Endothelial cell of umbilical vein (primary cell): Measurements from ENCODE around the gene CACNA2D3. TPM values are rescaled to one million over a fixed set of nuclear protein-coding genes. Genes with fewer than 3 reads are reported as not detected.

Experiments used
- BruUV-seq: library from RNA; stranded (reverse); fragments of 400-500 nt; replicated peaks from 2 replicates; lab custom pipeline; 2021; lab: Mats Ljungman, UMichigan
- CTCF ChIA-PET: fragments of 300-600, 350-600 bp; sonication (Branson Sonifier 250); formaldehyde crosslinking; loops from one replicate; lab custom pipeline; 2021; ENCODE audit warnings: antibody characterized with exemption, inconsistent platforms; lab: Charles Lee
- POLR2A ChIA-PET: fragments of 300-600, 350-600 bp; sonication (Branson Sonifier 250); formaldehyde crosslinking; loops from one replicate; lab custom pipeline; 2021; ENCODE audit warnings: antibody characterized with exemption, inconsistent platforms; lab: Charles Lee
- DNase-seq: peaks from one replicate; pipeline ENCODE4 v3.0.0-alpha.2; 2011; ENCODE audit warnings: low read depth, low spot score
- FAIRE-seq: peaks from 2 replicates; lab custom pipeline; 2011; peaks lifted over from hg19 to GRCh38; lab: Jason Lieb, UNC
- H2AFZ ChIP-seq: 2 replicates; pipeline ENCODE4 v1.6.0; 2012; ENCODE audit warnings: low read depth, low read length, control low read depth, inconsistent platforms
- H3K27ac ChIP-seq: 2 replicates; pipeline ENCODE4 v1.5.1; 2011; ENCODE audit warnings: low read depth, mild to moderate bottlenecking, control low read depth, low read length, moderate library complexity; ENCODE audit not compliant: insufficient read depth
- H3K27me3 ChIP-seq, 2 experiments: 2 replicates each; pipeline versions ENCODE4 v1.6.0 to v1.6.1; 2011; ENCODE audit warnings: low read length in 2 of 2, mixed read lengths in 1 of 2; ENCODE audit not compliant: control insufficient read depth in 2 of 2, insufficient read depth in 2 of 2
- H3K36me3 ChIP-seq, 2 experiments: 2 replicates in 1 of 2; 3 replicates in 1 of 2; pipeline ENCODE4 v1.5.1; 2011; ENCODE audit warnings: low read length in 2 of 2, mild to moderate bottlenecking in 1 of 2, moderate library complexity in 1 of 2; ENCODE audit not compliant: control insufficient read depth in 2 of 2, insufficient read depth in 2 of 2; ENCODE audit errors: extremely low read depth in 1 of 2
- H3K4me1 ChIP-seq: 3 replicates; pipeline ENCODE4 v1.5.1; 2011; ENCODE audit warnings: mild to moderate bottlenecking, low read length; ENCODE audit not compliant: control insufficient read depth, insufficient read depth; ENCODE audit errors: extremely low read depth
- H3K4me2 ChIP-seq: 2 replicates; pipeline ENCODE4 v1.6.1; 2011; ENCODE audit warnings: low read length, control low read depth, mixed read lengths; ENCODE audit not compliant: insufficient read depth
- H3K4me3 ChIP-seq, 3 experiments: fragments of 200-600 bp in 1 of 3; sonication (generic), shearing (Covaris generic) in 1 of 3; replicated peaks in 1 of 3; 2 replicates each; pipeline ENCODE4 v1.5.1; 2011 to 2016; ENCODE audit warnings: control low read depth in 3 of 3, low read length in 3 of 3, mild to moderate bottlenecking in 2 of 3, inconsistent platforms in 1 of 3, low read depth in 1 of 3, moderate library complexity in 1 of 3; ENCODE audit not compliant: insufficient read depth in 1 of 3
- H3K79me2 ChIP-seq: 2 replicates; pipeline ENCODE4 v1.6.0; 2012; ENCODE audit warnings: low read length, inconsistent platforms; ENCODE audit not compliant: control insufficient read depth, insufficient read depth
- H3K9ac ChIP-seq: replicated peaks from 2 replicates; pipeline ENCODE3; 2011; ENCODE audit warnings: low read length, control low read depth; ENCODE audit not compliant: insufficient read depth; ENCODE audit errors: extremely low read depth
- H3K9me1 ChIP-seq: replicated peaks from 3 replicates; pipeline ENCODE4 v1.6.0; 2011; ENCODE audit warnings: mild to moderate bottlenecking, low read length; ENCODE audit not compliant: control insufficient read depth, insufficient read depth; ENCODE audit errors: extremely low read depth
- H3K9me3 ChIP-seq: replicated peaks from 2 replicates; pipeline ENCODE4 v1.5.1; 2012; ENCODE audit warnings: low read length, inconsistent platforms; ENCODE audit not compliant: control insufficient read depth, insufficient read depth
- H4K20me1 ChIP-seq: replicated peaks from 2 replicates; pipeline ENCODE3; 2011; ENCODE audit warnings: mild to moderate bottlenecking, low read length; ENCODE audit not compliant: control insufficient read depth, insufficient read depth; ENCODE audit errors: extremely low read depth
- EZH2 ChIP-seq: IDR thresholded peaks from 2 replicates; pipeline ENCODE4 v1.6.1; 2012; ENCODE audit warnings: borderline replicate concordance, low read depth, mild to moderate bottlenecking, moderate library complexity, low read length, inconsistent platforms; ENCODE audit not compliant: severe bottlenecking
- FOS ChIP-seq: IDR thresholded peaks from 2 replicates; pipeline ENCODE4 v1.6.1; 2011; ENCODE audit warnings: mild to moderate bottlenecking, low read length, moderate library complexity, borderline replicate concordance; ENCODE audit not compliant: insufficient read depth
- GATA2 ChIP-seq: IDR thresholded peaks from 2 replicates; pipeline ENCODE4 v1.7.0; 2011; ENCODE audit warnings: low read depth, mild to moderate bottlenecking, moderate library complexity, mixed read lengths, low read length; ENCODE audit not compliant: insufficient read length, insufficient read depth
- JUN ChIP-seq: IDR thresholded peaks from 2 replicates; pipeline ENCODE4 v1.6.1; 2011; ENCODE audit warnings: borderline replicate concordance, low read depth; ENCODE audit not compliant: insufficient read length, insufficient read depth
- MYC ChIP-seq: IDR thresholded peaks from one replicate; pipeline ENCODE4 v1.6.1; 2011; ENCODE audit warnings: mild to moderate bottlenecking, low read depth, low read length
- POLR2A ChIP-seq: IDR thresholded peaks from 2 replicates; pipeline ENCODE4 v1.6.1; 2012; ENCODE audit warnings: low read depth, mild to moderate bottlenecking, control low read depth, low read length
- POLR2AphosphoS5 ChIP-seq: IDR thresholded peaks from 2 replicates; pipeline ENCODE4 v1.6.1; 2012; ENCODE audit warnings: low read depth, mild to moderate bottlenecking, control low read depth, low read length, moderate library complexity; ENCODE audit not compliant: insufficient read depth
- dilution Hi-C: fragments of 300-500 bp; cut with MboI; formaldehyde crosslinking; loops from one replicate; pipeline ENCODE4 v1.15.0; 2019; ENCODE audit warnings: low sequenced_read_pairs; ENCODE audit not compliant: extremely low pct_ligation_motif_present
- intact Hi-C: fragments of 100-400 bp; cut with micrococcal nuclease; formaldehyde crosslinking; loops from one replicate; pipeline ENCODE4 v1.10.0; 2022
- polyA plus RNA-seq, 4 experiments: library from polyadenylated mRNA; depleted of rRNA in 3 of 4; stranded (reverse) in 3 of 4; unstranded in 1 of 4; fragments of >200 nt; gene quantifications; 2 replicates each; pipeline versions ENCODE4 v1.2.1 to v1.2.3, GENCODE V29; 2011 to 2012; ENCODE audit warnings: missing spikeins in 1 of 4
- total RNA-seq: library from RNA; stranded (reverse); gene quantifications from 2 replicates; pipeline ENCODE4 v1.2.3, GENCODE V29; 2021
- TF ChIP-seq, protein P1 (sequence below): IDR thresholded peaks from 2 replicates; pipeline ENCODE4 v1.6.1; 2011; ENCODE audit not compliant: insufficient read depth, insufficient read length
- TF ChIP-seq, protein P2 (sequence below), 2 donors: IDR thresholded peaks; 1 replicate in 1 of 2; 2 replicates in 1 of 2; pipeline ENCODE4 v1.5.1; 2011; ENCODE audit warnings: low read length in 2 of 2, mild to moderate bottlenecking in 2 of 2, moderate library complexity in 2 of 2, control low read depth in 1 of 2, inconsistent platforms in 1 of 2, low read depth in 1 of 2; ENCODE audit not compliant: insufficient read depth in 1 of 2; ENCODE audit errors: extremely low read depth in 1 of 2

CACNA2D3 gene
- total and polyA plus RNA-seq, 2 donors (not counting 3 experiments of a cell fraction or from before 2014, with no cell fraction given): not detected

DNA sequence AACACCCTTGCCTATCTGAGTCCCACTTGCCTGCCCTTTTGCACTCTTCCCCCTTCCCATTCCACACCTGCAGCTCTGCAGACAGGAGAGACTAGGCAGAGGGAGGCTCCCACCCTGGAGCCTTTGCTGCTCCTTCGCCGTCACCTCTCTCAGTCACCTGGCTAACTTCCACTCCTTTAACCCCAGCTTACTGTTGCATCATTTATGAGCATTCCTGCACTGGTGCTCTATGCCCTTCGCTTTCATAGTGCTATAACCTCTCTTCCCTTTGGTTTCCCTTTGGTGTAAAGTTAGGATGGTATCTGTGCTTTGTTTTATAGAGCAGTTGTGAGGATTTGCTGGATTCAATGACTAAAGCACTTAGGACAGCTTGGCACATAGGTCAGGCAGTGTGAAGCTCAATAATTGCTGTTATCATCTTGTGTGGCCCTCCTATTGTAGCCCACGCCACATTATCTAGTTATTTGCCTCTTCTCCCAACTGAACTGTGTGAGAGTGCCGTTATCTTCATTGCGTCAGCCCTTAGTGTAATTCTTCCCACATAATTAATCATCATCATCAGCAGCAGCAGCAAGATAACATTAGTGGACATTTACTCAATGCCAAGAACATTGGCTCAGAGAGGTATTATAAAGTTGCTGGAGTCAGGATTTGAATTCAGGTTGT lies 253.9 kb downstream of the CACNA2D3 start:
- Histone ChIP-seq H2AFZ (no peak overlapping the region), H3K79me2 (no peaks in the 10 kb centered on the region), H3K4me2 (no peak overlapping the region), H3K9me3 (peaks cover 3% of the 10 kb centered on the region), H3K36me3 (no peaks in the 10 kb centered on the region), H3K9ac (no peak overlapping the region), H3K27ac (no peak overlapping the region), H4K20me1 (no peaks in the 10 kb centered on the region), H3K4me3 (no peak overlapping the region), H3K9me1 (no peaks in the 10 kb centered on the region), H3K27me3 (no peaks in the 10 kb centered on the region), H3K4me1 (no peaks in the 10 kb centered on the region)
- no TSS peak for BruUV-seq
- ChIA-PET POLR2A (no interaction called here), CTCF (no interaction called here)
- DNase-seq (no peak), FAIRE-seq (no peak)
- TF ChIP-seq, protein P1, sequence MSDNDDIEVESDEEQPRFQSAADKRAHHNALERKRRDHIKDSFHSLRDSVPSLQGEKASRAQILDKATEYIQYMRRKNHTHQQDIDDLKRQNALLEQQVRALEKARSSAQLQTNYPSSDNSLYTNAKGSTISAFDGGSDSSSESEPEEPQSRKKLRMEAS: no peak
- no peak for TF ChIP-seq POLR2AphosphoS5
- no peak for TF ChIP-seq FOS
- no peak for TF ChIP-seq EZH2
- no peak for TF ChIP-seq JUN
- TF ChIP-seq, protein P2, sequence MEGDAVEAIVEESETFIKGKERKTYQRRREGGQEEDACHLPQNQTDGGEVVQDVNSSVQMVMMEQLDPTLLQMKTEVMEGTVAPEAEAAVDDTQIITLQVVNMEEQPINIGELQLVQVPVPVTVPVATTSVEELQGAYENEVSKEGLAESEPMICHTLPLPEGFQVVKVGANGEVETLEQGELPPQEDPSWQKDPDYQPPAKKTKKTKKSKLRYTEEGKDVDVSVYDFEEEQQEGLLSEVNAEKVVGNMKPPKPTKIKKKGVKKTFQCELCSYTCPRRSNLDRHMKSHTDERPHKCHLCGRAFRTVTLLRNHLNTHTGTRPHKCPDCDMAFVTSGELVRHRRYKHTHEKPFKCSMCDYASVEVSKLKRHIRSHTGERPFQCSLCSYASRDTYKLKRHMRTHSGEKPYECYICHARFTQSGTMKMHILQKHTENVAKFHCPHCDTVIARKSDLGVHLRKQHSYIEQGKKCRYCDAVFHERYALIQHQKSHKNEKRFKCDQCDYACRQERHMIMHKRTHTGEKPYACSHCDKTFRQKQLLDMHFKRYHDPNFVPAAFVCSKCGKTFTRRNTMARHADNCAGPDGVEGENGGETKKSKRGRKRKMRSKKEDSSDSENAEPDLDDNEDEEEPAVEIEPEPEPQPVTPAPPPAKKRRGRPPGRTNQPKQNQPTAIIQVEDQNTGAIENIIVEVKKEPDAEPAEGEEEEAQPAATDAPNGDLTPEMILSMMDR (IDR thresholded peaks at IDR 0.05; ENCODE audit: extremely low read depth in 1 of 2, insufficient read depth in 1 of 2, low read depth in 1 of 2, low read length in 2 of 2): no peak
- no peak for TF ChIP-seq MYC
- no peak for TF ChIP-seq GATA2
- no peak for TF ChIP-seq POLR2A
- dilution Hi-C loops (no loop called here), intact Hi-C loops (no loop called here)
